Stimulated activated CD8-positive, alpha-beta memory T cell treated with anti-CD3 and anti-CD28 coated beads, Interleukin-4, amount 100 ng/mL, for 1 hour (primary cell): ENCODE data around the gene EVX1.

Experiments used
- DNase-seq, 2 donors: peaks; one replicate each; pipeline ENCODE4 v3.0.0-alpha.2; 2020; ENCODE audit warnings: low read depth in 2 of 2, low spot score in 1 of 2

EVX1 gene

GRCh38 chr7:27205325-27206280, 37.0 kb upstream of the EVX1 start:
- DNase-seq: no peak

DNA sequence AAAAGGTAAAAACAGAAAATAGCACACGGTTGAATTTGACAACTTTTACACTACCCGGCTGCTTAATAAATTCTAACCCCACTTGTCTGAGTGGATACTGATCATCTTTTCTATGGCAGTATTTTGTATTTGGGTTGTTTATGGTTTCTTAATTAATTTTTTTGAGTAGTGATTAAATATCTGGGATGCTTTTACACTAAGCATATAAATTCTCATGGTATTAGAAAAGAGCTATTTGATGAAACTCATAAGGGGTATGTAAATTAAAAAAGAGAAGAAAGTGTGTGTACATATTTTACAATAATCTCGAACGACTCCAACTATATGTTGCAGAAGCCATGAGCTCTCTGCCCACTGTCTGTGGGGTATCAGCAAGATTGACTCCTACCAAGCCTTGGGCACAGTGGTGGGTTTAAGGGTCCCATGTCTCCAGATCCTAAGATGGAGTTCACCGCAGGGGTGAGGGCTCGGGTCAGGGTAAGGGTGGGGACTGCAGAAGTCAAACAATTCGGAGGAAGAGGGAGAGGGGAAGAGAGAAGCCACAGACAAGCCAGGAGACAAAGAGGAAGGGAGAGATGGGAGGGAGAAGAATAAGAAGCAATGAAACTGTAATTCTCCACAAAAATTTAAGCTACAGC, 35.1 kb upstream of the EVX1 start:
- DNase-seq: no peak

DNA sequence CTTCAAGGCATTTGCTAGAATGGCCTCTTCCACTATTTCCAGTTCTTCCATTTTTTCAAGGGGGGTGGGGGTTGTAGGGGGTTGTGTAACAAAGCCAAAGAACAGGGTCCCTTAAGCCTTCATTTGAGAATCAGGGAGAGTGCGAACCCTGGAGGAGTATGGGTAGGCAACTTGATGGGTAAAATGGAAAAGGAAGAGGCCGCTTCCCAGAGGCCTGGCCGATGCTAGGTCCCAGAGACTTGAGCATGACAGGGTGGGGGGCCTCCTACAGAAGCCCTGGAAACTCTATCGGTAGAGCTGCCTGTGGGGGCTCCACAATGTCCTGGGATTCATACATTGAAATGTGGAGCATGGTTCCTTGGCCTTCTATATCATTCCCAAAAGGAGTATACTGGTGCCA, 33.6 kb upstream of the EVX1 start:
- DNase-seq: no peak

DNA sequence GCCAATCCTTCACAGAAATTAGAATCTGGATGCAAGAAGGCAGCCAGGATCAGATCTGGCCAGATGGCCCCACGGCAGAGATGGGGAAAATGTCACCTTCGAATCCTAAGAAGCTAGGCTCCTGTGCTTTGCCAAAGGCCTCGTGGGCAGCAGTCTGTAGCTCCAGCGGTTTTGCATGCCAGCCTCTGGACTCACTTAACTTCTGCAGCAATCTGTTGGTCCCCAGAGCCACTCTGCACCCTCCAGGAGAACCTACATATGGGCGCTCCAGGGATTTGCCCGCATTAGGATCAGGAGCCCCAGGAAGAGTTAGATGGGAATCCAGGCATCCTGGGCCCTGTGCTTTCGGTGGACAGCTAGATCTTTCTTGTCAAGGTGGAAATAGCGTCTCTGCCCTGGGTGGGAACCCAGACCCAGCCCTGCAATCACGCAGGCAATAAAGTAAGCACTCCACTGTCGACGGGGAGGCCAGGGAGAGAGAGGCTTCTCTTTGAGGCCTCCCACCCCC, 32.6 kb upstream of the EVX1 start:
- DNase-seq: no peak

DNA sequence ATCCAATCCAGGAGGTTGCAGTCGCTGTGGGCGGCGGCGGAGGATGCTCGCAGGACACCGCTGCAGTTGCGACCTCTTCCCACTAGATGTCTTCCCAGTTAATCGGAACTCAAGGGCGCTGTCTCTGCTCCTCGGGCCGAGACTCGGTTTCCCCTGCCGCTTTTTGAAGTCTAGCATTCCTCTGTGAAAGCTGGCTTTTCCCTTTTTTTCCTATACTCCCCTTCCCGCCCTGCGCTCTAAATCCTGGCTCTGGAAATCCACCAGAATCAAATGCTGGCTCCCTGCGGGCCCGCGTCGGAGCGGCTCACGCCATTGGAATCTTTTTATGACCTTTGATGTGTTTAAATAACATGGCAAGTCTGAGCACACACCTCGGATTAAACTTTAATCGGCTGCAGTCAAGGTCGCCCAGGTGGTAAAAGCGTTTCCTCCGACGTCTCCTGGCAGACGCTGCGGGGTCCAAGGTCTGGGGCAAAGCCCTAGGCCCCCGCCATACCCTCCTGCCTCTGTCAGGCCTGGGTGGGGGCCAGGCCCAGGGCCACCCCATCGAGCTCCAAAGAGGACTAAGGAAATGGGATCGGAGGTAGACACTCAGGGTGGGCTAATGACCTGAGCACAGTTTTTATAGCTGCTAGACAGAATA, 32.0 kb upstream of the EVX1 start:
- no peak for DNase-seq

DNA sequence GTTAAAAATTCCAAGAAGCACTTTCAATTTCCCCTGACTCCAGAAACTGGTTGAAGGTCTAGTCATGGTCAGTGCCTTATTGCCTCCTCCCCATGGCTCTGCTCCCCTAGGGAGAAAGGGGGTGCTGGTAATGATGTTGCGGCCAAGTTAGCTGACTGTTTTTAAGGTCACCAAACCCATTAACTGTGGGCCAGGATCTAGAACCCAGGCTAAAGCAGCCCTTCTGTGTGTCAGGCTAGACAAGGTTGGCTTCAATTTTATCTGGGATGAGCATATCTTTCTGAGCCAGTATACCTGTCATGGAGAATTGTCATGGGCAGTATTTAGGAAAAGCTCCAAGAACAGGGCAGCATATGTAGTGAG, 31.5 kb upstream of the EVX1 start:
- no peak for DNase-seq

- no peak for DNase-seq
These were observed 30.8 kb upstream of the EVX1 start for GRCh38 chr7:27211764-27212204.

DNA sequence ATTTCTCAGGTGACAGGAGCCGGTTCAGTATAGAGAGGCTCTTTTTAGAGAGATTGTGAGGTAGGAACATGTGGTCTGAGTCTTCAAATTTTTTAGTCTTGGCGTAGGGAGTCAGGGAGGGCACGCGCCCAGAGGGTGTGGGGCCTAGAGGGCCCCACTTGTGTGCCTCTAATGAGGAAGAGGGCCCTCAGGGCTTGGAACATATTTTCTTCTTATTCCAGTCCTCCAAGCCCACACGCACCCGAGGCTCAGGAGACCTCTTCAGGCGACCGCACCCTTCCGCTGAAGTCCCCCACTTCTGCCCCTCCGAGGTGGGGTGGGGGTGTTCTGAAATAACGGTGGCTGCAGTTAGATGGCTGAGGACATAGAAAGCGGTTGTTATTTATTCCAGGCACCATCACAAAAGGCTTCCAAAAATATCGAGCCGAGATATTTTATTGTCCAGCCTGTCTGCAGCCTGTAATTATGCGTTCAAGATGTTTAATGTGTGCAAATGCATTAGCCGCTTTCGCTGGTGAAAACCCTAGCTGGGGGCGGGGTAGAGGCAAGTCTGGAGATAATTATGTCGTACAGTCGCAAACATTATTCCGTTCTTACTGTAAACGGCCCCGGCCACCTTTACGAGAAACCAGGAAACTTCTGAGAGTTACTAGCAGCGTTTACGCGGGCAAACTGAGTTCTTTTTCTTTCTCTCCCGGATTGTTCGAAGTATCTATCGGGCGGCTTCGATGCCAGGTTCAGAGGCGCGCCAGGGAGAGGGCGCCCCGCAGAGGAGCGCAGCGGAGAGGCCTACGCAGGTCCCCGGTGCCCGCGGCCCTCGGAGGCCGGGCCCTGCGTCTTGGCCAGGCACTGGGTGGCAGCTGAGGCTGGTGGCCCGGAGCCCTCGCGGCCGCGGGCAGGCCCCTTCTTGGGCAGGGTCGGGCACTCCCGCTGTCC, 29.8 kb upstream of the EVX1 start:
- DNase-seq: no peak

DNA sequence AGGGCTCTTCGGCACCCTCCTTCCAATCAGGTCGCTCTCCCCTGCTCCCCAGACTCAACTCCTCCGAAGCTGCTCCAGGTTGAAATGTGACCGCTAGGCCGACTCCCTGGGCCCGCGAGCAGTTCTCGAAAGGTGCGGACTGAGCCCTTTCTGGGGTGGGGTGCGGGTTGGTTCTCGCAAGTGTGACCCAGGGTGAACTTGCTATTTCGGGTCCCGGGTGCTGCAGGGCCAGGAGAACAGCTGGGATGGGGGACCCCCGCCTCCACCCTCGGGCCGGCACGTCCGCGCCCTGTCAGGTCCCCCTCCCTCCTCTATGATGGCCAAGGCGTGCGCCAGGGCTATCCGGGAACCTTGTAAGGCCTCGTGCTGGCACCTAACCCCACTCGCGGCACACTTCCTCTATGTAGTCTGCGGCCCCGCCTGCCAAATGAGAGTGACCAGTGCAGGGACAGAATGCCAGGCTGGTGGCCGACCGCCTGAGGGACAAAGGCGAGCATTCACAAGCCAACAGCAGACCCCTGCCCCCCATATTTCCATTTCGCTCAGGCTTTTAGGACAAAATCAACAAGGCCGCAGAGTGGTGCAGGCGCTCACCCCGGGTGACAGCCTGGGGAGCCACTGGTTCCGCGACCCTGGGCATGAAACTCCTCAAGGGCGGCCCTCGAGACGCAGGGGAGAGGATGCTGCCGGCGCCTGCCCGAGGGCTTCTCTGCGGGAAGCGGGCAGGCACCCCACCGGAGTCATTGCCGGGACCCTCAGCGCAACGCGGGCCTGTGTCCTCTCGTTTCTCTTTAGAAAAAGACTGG, 29.0 kb upstream of the EVX1 start:
- no peak for DNase-seq

- DNase-seq: no peak
These were observed 28.2 kb upstream of the EVX1 start for GRCh38 chr7:27214239-27214950.

- no peak for DNase-seq
These were observed 27.2 kb upstream of the EVX1 start for GRCh38 chr7:27215356-27215755.

DNA sequence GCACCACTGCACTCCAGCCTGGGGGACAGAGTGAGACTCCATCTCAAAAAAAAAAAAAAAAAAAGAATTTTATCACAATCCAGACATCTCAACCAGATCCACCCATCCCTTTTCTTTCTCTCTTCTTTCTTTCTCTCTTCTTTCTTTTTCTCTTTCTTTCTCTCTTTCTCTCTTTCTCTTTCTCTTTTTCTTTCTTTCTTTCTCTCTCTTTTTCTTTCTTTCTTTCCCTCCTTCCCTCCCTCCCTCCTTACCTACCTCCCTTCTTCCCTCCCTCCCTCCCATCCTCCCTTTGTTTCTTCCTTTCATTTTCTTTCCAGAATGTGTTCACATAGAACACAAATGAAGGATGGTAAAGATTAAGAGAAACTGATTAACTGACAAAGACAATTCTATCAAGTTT, 24.7 kb upstream of the EVX1 start:
- no peak for DNase-seq

GRCh38 chr7:27219821-27220220, 22.8 kb upstream of the EVX1 start:
- no peak for DNase-seq

DNA sequence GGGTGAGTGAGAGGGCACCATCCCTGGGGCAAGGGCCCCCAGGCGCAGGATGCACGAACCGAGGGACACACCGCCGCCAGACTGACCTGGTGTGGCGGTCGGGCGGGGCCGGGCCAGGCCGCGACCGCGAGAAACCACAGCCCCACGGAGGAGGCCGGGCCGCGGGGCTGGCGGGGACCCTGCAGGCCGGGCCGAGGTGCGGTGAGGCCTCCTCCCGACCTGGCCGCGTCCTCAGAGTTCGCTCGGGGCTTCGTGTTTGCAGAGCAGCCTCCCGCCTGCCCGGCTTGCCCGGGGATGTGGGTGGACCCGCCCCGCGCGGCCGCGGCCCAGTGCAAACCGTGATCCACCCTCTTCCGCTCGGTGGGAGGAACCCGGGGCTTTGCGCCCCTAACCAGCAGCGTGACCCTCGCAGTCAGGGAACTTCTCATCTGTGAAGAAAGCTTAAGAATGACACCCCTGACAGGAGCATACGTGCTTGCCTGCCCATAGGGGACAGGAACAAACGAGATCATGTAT, 22.1 kb upstream of the EVX1 start:
- no peak for DNase-seq

DNA sequence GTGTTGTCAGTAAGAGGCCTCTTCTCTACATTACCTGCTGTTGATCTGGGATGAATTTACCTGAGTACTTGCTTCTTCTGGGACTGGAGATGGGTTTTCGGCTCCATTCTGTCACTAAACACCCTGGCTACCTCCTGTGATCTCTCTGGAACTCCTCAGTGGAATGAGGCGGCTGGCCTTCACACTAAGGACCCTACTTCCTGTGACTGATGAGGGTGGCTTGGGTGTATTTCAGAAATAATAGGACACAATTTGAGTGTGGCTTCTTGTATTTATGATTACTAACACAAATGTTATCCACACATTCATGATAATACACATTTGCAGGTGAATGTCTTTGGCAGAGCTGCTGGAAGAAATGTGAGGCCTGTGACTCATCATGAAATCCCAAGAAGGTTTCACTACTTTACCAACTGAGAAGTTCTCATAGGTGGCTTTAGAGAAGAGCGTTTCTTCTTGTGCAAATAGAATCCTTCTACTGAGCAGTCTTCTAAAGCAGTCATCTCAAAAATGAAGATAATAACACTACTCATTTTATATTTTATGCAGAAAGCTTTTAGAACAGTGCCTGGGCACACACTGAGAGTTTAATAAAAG, 21.3 kb upstream of the EVX1 start:
- no peak for DNase-seq

GRCh38 chr7:27223941-27224575, 18.5 kb upstream of the EVX1 start:
- no peak for DNase-seq

- DNase-seq: no peak
These were observed 17.3 kb upstream of the EVX1 start for GRCh38 chr7:27224983-27225934.
